HepG2 (cell line): Measurements from ENCODE around the gene CLASRP. TPM values are rescaled to one million over a fixed set of nuclear protein-coding genes. Genes with fewer than 3 reads are reported as not detected.

Experiments
- AHR ChIP-seq: IDR thresholded peaks from 2 replicates; pipeline ENCODE4 v1.6.1; 2018; ENCODE audit warnings: missing genetic modification reagents, missing compliant biosample characterization
- AKAP8 ChIP-seq: sonication (generic); formaldehyde crosslinking; IDR thresholded peaks from 2 replicates; pipeline ENCODE4 v1.5.1; 2020; ENCODE audit warnings: mild to moderate bottlenecking, missing genetic modification reagents
- ATF1 ChIP-seq: IDR thresholded peaks from 2 replicates; pipeline ENCODE4 v1.6.1; 2016; ENCODE audit warnings: mild to moderate bottlenecking, control low read depth
- BCL6 ChIP-seq: IDR thresholded peaks from 2 replicates; pipeline ENCODE4 v1.6.1; 2016; ENCODE audit warnings: missing genetic modification reagents, missing compliant biosample characterization
- GZF1 ChIP-seq: sonication (generic); formaldehyde crosslinking; IDR thresholded peaks from 2 replicates; pipeline ENCODE4 v1.5.1; 2020; ENCODE audit warnings: mild to moderate bottlenecking, missing genetic modification reagents
- HIVEP1 ChIP-seq: sonication (generic); formaldehyde crosslinking; IDR thresholded peaks from 2 replicates; pipeline ENCODE4 v1.4.0; 2020; ENCODE audit warnings: mild to moderate bottlenecking, missing genetic modification reagents
- HNF4G ChIP-seq, 2 experiments: sonication (generic) in 1 of 2; formaldehyde crosslinking in 1 of 2; IDR thresholded peaks; 2 replicates each; pipeline versions ENCODE4 v1.4.0 to v1.6.1; 2011 to 2020; ENCODE audit warnings: borderline replicate concordance in 2 of 2, low read depth in 2 of 2, mild to moderate bottlenecking in 2 of 2, low read length in 1 of 2, missing genetic modification reagents in 1 of 2, moderate library complexity in 1 of 2
- KLF9 ChIP-seq: IDR thresholded peaks from 2 replicates; pipeline ENCODE4 v1.6.1; 2016; ENCODE audit warnings: low read depth
- NFKBIZ ChIP-seq: IDR thresholded peaks from 2 replicates; pipeline ENCODE4 v1.6.1; 2018; ENCODE audit warnings: missing genetic modification reagents, missing compliant biosample characterization
- PAF1 ChIP-seq: IDR thresholded peaks from 2 replicates; pipeline ENCODE4 v1.6.1; 2016; ENCODE audit warnings: missing genetic modification reagents, missing compliant biosample characterization
- SIX4 ChIP-seq: sonication (generic); formaldehyde crosslinking; IDR thresholded peaks from 2 replicates; pipeline ENCODE4 v1.4.0; 2020; ENCODE audit warnings: missing genetic modification reagents
- TARDBP ChIP-seq: sonication (generic); formaldehyde crosslinking; IDR thresholded peaks from 2 replicates; pipeline ENCODE4 v1.8.0; 2022; ENCODE audit warnings: mild to moderate bottlenecking, missing genetic modification reagents
- XRCC5 ChIP-seq: fragments of 200-400 bp; formaldehyde crosslinking; optimal IDR thresholded peaks from 2 replicates; pipeline ENCODE3; 2017; ENCODE audit warnings: mild to moderate bottlenecking, low read length
- ZHX1 ChIP-seq: sonication (generic); formaldehyde crosslinking; IDR thresholded peaks from 2 replicates; pipeline ENCODE4 v1.8.1; 2022; ENCODE audit warnings: low read depth, mild to moderate bottlenecking, missing genetic modification reagents
- ZNF24 ChIP-seq: fragments of 450-650 bp; IDR thresholded peaks from 2 replicates; pipeline ENCODE4 v1.6.1; 2017; ENCODE audit warnings: antibody characterized with exemption, mild to moderate bottlenecking
- ZNF335 ChIP-seq: sonication (generic); formaldehyde crosslinking; IDR thresholded peaks from 2 replicates; pipeline ENCODE4 v1.4.0; 2020; ENCODE audit warnings: missing genetic modification reagents
- ZNF776 ChIP-seq: sonication (generic); formaldehyde crosslinking; IDR thresholded peaks from 2 replicates; pipeline ENCODE4 v1.4.0; 2020; ENCODE audit warnings: mild to moderate bottlenecking, missing genetic modification reagents
- ZNF781 ChIP-seq: sonication (generic); formaldehyde crosslinking; IDR thresholded peaks from 2 replicates; pipeline ENCODE4 v1.5.1; 2020; ENCODE audit warnings: borderline replicate concordance, mild to moderate bottlenecking, missing genetic modification reagents; ENCODE audit errors: not compliant biosample characterization
- polyA plus RNA-seq, 8 experiments: library from polyadenylated mRNA; depleted of rRNA in 3 of 8; stranded (reverse) in 7 of 8; unstranded in 1 of 8; fragments of >200 nt; fragmentation: Illumina TruSeq in 4 of 8; extraction: Trizol in 4 of 8; gene quantifications; 2 replicates each; pipeline versions ENCODE4 v1.2.1 to v1.2.3, GENCODE V29; 2011 to 2016; ENCODE audit warnings: low read depth in 4 of 8, missing spikeins in 1 of 8, mixed read lengths in 1 of 8; ENCODE audit not compliant: insufficient read depth in 1 of 8
- total RNA-seq, 5 experiments: library from RNA; depleted of rRNA; stranded (reverse); fragments of >200 nt; fragmentation: Illumina TruSeq; extraction: Trizol; gene quantifications; 2 replicates each; pipeline ENCODE4 v1.2.3, GENCODE V29; 2016; ENCODE audit warnings: low read depth in 1 of 5
- TF ChIP-seq, protein P1 (sequence below): sonication (generic); formaldehyde crosslinking; IDR thresholded peaks from 2 replicates; pipeline ENCODE4 v1.5.0; 2020; ENCODE audit warnings: missing genetic modification reagents
- TF ChIP-seq, protein P2 (sequence below): sonication (generic); formaldehyde crosslinking; IDR thresholded peaks from 2 replicates; pipeline ENCODE4 v1.9.0; 2021; ENCODE audit warnings: missing genetic modification reagents, mild to moderate bottlenecking, borderline replicate concordance
- TF ChIP-seq, protein P3 (sequence below): sonication (generic); formaldehyde crosslinking; IDR thresholded peaks from 2 replicates; pipeline ENCODE4 v1.5.1; 2020; ENCODE audit warnings: mild to moderate bottlenecking, missing genetic modification reagents

The CLASRP gene
- total and polyA plus RNA-seq, 2 of the 13 experiments (the other 11 are each of a cell fraction or from before 2014, with no cell fraction given): 32.0 to 51.4 TPM

DNA sequence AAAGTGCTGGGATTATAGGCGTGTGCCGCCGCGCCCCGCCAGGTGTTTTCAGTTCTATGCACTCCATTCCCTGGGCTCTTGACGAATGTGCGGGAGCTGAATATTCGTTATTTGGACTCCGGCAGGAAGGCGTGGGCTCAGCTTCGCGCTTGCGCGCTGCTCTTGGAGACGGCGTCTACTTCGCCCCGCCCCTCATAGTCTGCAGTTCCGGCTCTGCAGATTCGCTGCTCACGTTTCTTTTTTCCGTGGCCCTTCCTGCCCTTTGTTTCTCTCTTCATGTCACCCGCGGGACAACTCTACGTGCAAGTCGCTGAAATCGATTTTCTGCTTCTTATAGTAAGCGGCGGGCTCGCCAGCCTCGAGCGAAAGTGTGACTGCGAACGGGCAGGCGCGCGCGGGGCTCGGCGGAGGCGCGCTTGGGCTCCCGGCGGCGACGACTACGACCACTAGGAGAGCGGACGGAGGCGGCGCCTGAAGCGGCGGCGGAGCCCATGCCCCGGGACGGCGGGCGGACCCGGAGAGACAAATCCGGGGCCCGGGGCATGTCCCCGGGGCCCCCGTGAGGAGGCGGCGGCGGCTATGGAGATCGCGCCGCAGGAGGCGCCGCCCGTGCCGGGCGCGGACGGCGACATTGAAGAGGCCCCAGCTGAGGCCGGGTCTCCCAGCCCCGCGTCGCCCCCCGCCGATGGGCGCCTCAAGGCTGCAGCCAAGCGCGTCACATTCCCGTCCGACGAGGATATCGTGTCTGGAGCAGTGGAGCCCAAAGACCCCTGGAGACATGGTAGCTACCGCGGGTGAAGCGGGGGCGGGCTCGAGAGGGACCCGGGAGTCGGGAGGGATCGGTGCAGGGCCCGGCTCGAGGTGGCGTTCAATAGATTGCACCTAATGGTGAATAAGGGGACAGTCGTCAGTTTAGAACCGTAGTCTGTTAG lies 54.2 kb downstream of the CLASRP start, which contains the start of gene PPP1R37 (continued):
- TF ChIP-seq, protein P1, sequence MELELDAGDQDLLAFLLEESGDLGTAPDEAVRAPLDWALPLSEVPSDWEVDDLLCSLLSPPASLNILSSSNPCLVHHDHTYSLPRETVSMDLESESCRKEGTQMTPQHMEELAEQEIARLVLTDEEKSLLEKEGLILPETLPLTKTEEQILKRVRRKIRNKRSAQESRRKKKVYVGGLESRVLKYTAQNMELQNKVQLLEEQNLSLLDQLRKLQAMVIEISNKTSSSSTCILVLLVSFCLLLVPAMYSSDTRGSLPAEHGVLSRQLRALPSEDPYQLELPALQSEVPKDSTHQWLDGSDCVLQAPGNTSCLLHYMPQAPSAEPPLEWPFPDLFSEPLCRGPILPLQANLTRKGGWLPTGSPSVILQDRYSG (CRISPR knock-in tag): no peak
- TF ChIP-seq ZNF335 (CRISPR knock-in tag): peak; percentile 37; the same call in 1 of the 2 replicates
- no peak for TF ChIP-seq PAF1 (CRISPR knock-in tag)
- TF ChIP-seq AKAP8 (CRISPR knock-in tag): peak; percentile 88
- 0 out of 2 replicates have a peak, but pooled peaks have one; percentile 15 for TF ChIP-seq HNF4G (IDR thresholded peaks at IDR 0.05; ENCODE audit: borderline replicate concordance, low read depth, low read length)
- no peak for TF ChIP-seq HNF4G (CRISPR knock-in tag; IDR thresholded peaks at IDR 0.05; ENCODE audit: borderline replicate concordance, low read depth)
- 0 out of 2 replicates have a peak, but pooled peaks have one; percentile 24 for TF ChIP-seq ZNF24
- TF ChIP-seq HIVEP1: no peak; the same call in 1 of the 2 replicates
- TF ChIP-seq, protein P2, sequence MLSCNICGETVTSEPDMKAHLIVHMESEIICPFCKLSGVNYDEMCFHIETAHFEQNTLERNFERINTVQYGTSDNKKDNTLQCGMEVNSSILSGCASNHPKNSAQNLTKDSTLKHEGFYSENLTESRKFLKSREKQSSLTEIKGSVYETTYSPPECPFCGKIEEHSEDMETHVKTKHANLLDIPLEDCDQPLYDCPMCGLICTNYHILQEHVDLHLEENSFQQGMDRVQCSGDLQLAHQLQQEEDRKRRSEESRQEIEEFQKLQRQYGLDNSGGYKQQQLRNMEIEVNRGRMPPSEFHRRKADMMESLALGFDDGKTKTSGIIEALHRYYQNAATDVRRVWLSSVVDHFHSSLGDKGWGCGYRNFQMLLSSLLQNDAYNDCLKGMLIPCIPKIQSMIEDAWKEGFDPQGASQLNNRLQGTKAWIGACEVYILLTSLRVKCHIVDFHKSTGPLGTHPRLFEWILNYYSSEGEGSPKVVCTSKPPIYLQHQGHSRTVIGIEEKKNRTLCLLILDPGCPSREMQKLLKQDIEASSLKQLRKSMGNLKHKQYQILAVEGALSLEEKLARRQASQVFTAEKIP: no peak
- TF ChIP-seq ATF1: no peak
- TF ChIP-seq GZF1 (CRISPR knock-in tag): no peak
- no peak for TF ChIP-seq KLF9 (CRISPR knock-in tag)
- TF ChIP-seq, protein P3, sequence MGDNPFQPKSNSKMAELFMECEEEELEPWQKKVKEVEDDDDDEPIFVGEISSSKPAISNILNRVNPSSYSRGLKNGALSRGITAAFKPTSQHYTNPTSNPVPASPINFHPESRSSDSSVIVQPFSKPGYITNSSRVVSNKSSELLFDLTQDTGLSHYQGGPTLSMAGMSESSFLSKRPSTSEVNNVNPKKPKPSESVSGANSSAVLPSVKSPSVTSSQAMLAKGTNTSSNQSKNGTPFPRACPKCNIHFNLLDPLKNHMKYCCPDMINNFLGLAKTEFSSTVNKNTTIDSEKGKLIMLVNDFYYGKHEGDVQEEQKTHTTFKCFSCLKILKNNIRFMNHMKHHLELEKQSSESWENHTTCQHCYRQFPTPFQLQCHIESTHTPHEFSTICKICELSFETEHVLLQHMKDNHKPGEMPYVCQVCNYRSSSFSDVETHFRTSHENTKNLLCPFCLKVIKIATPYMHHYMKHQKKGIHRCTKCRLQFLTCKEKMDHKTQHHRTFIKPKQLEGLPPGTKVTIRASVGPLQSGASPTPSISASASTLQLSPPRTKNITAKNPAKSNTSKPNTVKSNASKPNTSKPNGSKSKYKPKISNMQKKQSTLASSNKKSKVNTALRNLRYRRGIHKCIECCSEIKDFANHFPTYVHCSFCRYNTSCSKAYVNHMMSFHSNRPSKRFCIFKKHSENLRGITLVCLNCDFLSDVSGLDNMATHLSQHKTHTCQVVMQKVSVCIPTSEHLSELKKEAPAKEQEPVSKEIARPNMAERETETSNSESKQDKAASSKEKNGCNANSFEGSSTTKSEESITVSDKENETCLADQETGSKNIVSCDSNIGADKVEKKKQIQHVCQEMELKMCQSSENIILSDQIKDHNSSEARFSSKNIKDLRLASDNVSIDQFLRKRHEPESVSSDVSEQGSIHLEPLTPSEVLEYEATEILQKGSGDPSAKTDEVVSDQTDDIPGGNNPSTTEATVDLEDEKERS (CRISPR knock-in tag): no peak
- no peak for TF ChIP-seq SIX4 (CRISPR knock-in tag)
- peak; percentile 16; the same call in 1 of the 2 replicates for TF ChIP-seq BCL6 (CRISPR knock-in tag)
- no peak for TF ChIP-seq ZNF781 (CRISPR knock-in tag)
- TF ChIP-seq ZNF776 (CRISPR knock-in tag): 0 out of 2 replicates have a peak, but pooled peaks have one; percentile 21
- no peak for TF ChIP-seq AHR (CRISPR knock-in tag)
- TF ChIP-seq NFKBIZ: no peak; the same call in 1 of the 2 replicates
- peak; percentile 79 for TF ChIP-seq XRCC5
- TF ChIP-seq TARDBP: peak; percentile 43; the same call in 1 of the 2 replicates
- no peak for TF ChIP-seq ZHX1 (CRISPR knock-in tag)
